ENCODE measurements around the gene RPS15.

The RPS15 gene

DNA sequence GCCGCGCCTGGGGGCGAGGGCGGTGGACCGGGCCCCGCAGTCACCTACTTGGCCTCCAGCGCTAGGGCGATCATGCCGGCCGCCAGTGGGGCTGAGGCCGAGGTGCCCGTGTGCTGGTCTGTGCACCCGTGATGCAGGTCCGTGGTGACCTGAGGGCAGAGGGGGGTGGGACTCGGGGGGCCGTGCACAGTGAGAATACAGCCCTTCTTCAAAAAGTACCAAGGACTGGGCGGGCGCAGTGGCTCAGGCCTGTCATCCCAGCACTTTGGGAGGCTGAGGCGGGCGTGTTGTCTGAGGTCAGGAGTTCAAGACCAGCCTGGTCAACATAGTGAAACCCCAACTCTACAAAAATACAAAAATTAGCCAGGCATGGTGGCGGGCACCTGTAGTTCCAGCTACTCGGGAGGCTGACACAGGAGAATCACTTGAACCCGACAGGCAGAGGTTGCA, 45.8 kb downstream of the RPS15 start:
- Histone ChIP-seq H3K27me3 (ENCODE audit: control insufficient read depth, insufficient read depth, low read length) (no peaks in the 10 kb centered on the region), H3K36me3 (ENCODE audit: control insufficient read depth, insufficient read depth, low read length) (no peaks in the 10 kb centered on the region), H3K9ac (ENCODE audit: low read length) (no peak overlapping the region), H3K4me1 (ENCODE audit: control insufficient read depth, insufficient read depth, low read length) (no peaks in the 10 kb centered on the region), H3K4me3 (ENCODE audit: low read length) (no peak overlapping the region), H3K9me3 (ENCODE audit: control insufficient read depth, low read length) (no peaks in the 10 kb centered on the region)

DNA sequence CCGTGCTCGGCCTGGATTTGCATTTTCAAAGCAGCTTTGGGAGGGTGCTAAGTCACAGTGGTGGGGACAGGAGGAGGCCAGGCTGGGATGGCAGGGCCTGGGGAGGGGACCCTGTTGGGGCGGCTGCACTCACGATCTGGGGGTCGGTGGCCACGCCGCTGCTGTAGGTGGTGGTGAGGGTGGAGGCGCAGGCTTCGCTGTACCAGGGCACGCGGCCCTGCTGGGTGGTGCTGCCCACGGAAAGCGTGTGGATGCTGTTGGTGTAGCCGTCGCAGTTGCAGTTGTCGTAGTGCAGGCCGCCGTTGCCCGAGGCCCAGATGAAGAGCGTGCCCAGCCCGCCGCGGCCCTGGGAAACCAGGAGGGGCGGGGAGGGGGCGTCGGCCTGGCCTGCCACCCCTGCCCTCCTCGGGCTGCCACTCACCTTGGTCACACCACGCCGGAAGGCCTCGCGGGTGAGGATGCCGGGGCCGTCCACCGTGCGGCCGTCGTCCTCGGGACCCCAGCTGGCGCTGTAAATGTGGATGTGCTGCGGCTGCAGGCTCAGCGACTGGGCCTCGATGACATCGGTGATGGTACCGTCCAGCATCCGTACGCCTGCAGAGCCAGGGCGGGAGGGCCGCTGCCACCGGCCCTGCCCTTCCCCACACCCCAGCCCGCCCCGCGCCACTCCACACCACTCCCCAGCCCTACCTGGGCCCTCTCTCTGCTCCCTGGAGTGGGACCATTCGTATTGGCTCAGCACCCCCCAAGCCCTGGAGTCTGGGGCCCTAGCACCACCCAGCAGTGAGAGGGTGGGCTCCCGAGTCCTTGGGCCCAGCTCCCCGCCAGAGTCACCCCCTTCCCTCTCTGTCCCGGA, 48.8 kb downstream of the RPS15 start:
- Histone ChIP-seq H3K9ac (ENCODE audit: low read length) (no peak overlapping the region), H3K27me3 (ENCODE audit: control insufficient read depth, insufficient read depth, low read length) (peaks cover 6% of the 10 kb centered on the region), H3K4me3 (ENCODE audit: low read length) (no peak overlapping the region), H3K9me3 (ENCODE audit: control insufficient read depth, low read length) (no peaks in the 10 kb centered on the region), H3K4me1 (ENCODE audit: control insufficient read depth, insufficient read depth, low read length) (peaks cover 16% of the 10 kb centered on the region), H3K36me3 (ENCODE audit: control insufficient read depth, insufficient read depth, low read length) (no peaks in the 10 kb centered on the region)

DNA sequence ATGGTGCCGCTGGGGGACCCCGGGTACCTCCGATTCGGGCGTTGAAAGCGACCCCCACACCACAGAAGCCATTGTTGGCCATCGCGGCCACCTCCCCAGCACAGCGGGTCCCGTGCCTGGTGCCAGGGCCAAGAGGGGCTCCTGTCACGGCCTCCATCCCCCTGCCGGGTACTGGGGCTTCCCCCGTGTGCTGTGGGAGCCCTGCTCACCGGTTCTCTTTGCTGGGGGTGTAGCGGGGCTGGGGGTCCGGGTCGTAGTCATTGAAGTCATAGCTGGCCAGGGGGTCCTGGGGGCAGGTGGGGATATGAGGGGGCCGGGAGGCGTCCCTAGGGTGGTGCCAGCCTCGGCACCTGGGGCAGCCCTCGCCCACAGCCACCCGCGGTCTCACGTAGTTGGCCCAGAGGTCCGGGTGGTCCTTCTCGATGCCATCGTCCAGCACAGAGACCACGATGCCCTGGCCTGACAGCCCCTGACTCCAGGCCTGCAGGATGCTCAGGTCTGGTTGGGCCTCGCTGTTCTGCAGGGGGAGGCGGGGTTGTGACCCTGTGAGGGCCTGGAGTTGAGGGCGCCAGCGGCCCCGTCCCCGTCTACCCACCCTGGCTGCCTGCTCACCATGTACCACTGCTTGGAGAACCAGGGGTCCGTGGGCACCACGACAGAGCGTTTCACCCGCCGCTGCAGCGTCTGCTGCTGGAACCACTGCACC, 49.5 kb downstream of the RPS15 start:
- Histone ChIP-seq H3K27me3 (ENCODE audit: control insufficient read depth, insufficient read depth, low read length) (peaks cover 7% of the 10 kb centered on the region), H3K4me1 (ENCODE audit: control insufficient read depth, insufficient read depth, low read length) (peaks cover 16% of the 10 kb centered on the region), H3K9me3 (ENCODE audit: control insufficient read depth, low read length) (no peaks in the 10 kb centered on the region), H3K36me3 (ENCODE audit: control insufficient read depth, insufficient read depth, low read length) (no peaks in the 10 kb centered on the region), H3K9ac (ENCODE audit: low read length) (no peak overlapping the region), H3K4me3 (ENCODE audit: low read length) (no peak overlapping the region)

DNA sequence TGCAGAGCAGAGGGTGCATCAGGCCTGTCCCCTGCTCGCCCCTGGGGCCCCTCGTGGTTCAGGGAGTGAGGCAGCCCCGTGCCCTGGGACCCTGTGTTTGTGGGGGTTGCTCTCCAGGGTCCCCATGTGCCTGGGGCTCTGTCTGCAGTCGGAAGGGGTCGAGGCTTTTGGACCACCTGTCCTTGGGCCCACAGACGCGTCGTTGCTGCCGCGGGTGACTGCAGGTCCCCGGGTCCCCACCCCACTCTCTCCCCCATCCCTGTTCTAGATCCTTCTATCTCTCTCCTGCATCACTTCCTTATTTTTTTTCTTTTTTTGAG, 50.0 kb downstream of the RPS15 start:
- Histone ChIP-seq H3K4me1 (ENCODE audit: control insufficient read depth, insufficient read depth, low read length) (peaks cover 16% of the 10 kb centered on the region), H3K4me3 (ENCODE audit: low read length) (no peak overlapping the region), H3K27me3 (ENCODE audit: control insufficient read depth, insufficient read depth, low read length) (peaks cover 7% of the 10 kb centered on the region), H3K9ac (ENCODE audit: low read length) (no peak overlapping the region), H3K36me3 (ENCODE audit: control insufficient read depth, insufficient read depth, low read length) (no peaks in the 10 kb centered on the region), H3K9me3 (ENCODE audit: control insufficient read depth, low read length) (no peaks in the 10 kb centered on the region)

DNA sequence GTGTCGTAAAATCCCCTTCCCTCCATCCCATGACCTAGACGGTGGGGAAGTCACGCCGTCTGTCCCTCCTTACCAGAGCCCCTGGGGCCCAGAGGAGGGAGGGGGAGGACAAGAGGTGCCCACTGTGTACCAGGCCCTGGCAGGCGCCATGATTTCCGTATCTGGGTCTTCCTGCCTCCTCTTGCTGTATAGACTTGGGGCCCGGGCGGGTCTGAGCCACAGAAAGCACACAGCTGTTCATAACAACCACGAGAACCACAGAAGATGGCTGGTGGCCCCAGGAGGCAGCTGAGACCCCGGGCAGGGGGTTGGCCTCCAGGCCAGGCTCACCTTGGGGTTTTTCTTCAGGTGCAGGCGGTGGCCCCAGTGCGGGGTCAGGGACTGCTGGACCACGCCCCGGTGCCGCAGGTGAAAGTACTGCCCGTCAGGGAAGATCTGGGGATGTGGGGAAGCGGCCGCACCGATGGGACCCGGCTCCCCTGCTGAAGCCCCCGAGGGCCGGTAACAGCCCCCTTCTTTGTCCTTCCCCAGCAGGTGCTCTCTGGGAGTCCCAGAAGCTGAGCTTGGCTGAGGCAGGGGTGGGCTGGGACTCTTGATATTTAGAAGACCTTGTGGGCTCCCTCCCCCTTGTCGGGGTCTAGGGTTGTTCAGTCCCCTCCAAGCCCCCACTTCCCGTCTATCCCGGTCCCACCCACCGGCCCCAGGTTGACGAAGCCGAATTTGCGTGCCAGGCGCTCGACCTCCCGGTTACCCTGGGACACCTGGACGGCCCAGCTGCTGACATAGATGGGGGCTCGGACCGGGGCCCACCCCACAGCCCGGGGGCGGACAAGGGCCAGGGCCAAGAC, 51.5 kb downstream of the RPS15 start:
- Histone ChIP-seq H3K9ac (ENCODE audit: low read length) (peak overlapping the region; percentile 74), H3K4me1 (ENCODE audit: control insufficient read depth, insufficient read depth, low read length) (peaks cover 16% of the 10 kb centered on the region), H3K9me3 (ENCODE audit: control insufficient read depth, low read length) (no peaks in the 10 kb centered on the region), H3K36me3 (ENCODE audit: control insufficient read depth, insufficient read depth, low read length) (no peaks in the 10 kb centered on the region), H3K4me3 (ENCODE audit: low read length) (peak overlapping the region; percentile 47), H3K27me3 (ENCODE audit: control insufficient read depth, insufficient read depth, low read length) (peaks cover 7% of the 10 kb centered on the region)

Measured in mucosa of stomach (tissue), 1 donor.